GM18502 (cell line): Measurements from ENCODE around the gene SECISBP2.
"Not testable (repeated sequence)": the region's sequence is repeated elsewhere in the genome, so short reads cannot be mapped to it uniquely, and the experiment has no call there.

Experiments used
- ATAC-seq: cut with Tn5 transposase; IDR thresholded peaks from one replicate; pipeline ENCODE4 v1.9.1; 2021; ENCODE audit warnings: mild to moderate bottlenecking; ENCODE audit not compliant: unreplicated experiment, poor library complexity

Gene SECISBP2

GRCh38 chr9:89363311-89363670 is 45.0 kb downstream of the SECISBP2 start:
- no peak for ATAC-seq

DNA sequence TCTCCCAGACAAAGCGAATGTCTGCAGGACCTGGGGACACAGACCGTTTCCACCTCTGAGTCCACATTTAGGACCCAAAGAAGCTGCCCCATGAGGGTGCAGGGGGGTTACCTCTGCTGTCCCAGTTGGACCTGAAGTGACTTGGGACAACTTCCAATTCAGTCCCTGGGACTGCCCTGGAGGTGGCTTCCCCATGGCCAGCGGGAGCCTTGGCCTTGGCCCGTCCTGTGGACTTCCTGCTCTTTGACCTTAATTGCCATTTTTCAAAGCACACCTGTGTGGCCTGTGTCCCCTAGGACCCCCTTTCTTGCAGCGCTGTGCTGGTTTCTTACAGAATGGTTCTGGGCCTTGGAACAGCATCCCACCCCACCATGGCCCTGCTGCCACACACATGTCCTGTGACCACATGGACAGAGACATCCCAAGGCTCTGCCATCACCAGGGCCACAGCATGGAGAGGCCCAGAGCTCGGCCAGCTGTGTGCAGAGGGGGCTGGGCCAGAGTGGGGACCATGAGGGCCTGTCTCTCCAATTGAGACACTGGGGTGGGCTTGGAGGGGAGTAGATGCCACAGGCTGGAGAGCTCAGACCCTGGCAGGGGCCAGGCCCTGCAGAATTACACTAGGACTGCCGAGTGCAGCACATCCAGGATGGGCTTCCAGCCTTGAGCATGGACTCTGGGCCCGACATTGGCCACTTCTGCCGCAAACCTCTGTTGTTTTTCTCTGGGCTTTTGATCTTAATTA is 45.8 kb downstream of the SECISBP2 start:
- ATAC-seq: no peak

- ATAC-seq: no peak
Measured at GRCh38 chr9:89364666-89365531, 46.6 kb downstream of the SECISBP2 start.

DNA sequence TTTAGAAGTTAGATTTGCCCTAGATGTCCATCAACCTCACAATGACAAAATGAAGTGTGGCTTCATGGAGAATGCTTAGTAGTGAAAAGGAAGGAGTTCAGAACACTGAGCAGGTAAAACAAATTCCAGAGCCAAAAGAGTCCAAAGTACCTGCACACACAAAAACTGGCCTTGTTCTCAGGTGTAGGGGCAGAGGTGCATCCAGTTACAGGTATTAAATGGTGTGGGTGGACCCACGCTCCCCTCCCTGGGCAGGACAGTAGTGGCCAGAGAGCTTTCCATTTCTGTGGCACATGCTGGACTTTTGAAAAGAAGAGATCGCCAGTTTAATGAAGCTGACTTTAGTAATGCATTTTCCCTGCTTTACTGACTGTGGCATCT is 47.2 kb downstream of the SECISBP2 start:
- no peak for ATAC-seq

DNA sequence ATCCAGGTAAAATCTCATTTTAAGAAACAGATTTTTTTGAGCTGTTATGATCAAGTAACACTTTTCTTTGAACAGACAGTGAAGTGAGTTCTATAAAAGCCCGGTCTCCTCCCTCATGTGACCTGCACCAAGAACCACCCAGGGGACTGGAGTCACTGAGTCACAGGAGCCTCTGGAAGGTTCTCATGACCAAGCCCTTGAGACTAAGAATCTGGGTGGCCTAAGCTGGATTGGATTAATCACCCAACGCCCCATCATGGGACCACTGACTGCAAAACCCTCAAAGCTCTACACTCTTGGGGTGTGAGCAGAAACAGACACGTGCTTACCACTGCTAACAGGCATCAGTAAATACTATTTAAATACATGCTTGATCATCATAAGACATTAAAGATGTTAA is 48.4 kb downstream of the SECISBP2 start:
- no peak for ATAC-seq

DNA sequence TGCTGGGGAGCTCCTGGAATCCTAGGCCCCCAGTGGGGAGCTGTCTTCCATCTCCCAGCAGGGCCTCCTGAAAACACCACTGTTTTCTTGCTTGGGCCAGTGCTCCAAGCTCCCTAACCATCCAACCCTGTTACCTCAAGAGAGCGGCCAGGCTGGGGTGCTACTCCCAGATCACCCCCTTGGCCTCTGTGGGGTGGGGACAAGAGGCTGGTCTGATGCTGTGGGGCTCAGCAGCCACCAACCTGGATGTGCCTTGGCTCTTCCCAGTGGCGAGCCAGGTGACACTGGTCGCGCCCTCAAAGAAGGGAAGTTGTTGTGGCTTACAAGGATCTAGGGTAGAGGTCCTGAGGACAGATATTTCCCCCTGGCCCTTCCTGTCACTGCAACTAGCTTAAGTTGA is 49.0 kb downstream of the SECISBP2 start:
- no peak for ATAC-seq

GRCh38 chr9:89367726-89368437 is 49.6 kb downstream of the SECISBP2 start:
- ATAC-seq: no peak

DNA sequence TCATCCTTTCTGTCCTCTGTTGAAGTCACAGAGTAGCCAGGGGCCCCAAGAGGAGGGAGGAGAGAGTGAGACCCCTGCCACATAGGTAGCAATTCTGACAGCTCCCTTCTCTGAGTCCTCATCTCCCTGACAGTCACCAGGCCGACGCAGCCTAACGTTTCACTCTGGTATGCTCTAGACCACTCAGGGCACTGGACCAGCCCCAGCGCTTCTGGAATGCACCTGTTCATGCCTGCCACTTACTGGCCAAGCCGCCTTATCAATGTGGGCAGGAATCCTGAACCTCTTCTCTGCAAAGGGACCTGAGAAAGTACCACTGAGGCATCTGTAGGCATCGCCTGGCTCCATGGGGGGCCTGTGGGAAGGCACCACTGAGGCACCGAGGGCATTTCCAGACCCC is 50.2 kb downstream of the SECISBP2 start:
- ATAC-seq: no peak

GRCh38 chr9:89368978-89369377 is 50.7 kb downstream of the SECISBP2 start:
- ATAC-seq: no peak

DNA sequence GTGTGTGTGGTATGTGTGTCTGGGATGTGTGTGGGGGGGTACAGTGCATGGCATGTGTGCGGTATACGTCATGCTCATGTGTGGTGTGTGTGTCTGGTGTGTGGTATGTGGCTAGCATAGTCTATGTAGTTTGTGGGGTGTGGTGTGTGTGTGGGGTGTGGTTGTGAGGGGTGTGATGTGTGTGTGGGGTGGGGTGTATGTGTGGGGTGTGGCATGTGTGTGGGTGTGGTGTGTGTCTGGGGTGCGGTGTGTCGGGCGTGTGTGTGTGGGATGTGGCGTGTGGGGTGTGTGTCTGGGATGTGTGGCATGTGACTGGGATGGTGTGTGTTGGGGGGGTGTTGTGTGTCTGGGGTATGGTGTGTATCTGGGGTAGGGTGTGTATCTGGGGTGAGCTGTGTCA is 52.3 kb downstream of the SECISBP2 start:
- ATAC-seq: no peak

- ATAC-seq: not testable (repeated sequence)
Measured at GRCh38 chr9:89371791-89372190, 53.5 kb downstream of the SECISBP2 start.

DNA sequence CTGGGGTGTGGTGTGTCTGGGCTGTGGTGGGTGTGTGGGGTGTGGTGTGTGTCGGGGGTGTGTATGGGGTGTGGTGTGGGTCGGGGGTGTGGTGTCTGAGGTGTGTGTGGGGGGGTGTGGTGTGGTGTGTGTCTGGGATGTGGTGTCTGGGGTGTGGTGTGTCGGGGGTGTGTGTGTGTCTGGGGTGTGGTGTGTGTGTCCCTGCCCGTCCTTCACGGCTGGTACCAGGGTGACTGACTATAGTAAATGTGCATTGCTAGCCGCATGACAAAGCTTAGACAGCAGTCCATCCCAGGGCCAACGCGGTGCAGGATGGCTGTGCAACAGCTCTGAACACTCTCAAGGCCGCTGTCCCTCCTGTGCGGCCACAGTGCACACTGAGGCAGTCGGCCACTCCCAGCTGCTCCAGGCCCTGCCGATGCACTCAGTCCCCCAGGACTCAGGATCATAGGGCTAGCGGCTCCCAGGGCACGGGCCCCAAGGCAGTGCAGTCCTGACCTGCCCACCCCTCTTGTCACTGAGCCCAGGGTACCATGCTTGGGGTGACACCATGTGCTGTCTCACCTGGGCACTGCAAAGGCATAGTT is 54.0 kb downstream of the SECISBP2 start:
- no peak for ATAC-seq

DNA sequence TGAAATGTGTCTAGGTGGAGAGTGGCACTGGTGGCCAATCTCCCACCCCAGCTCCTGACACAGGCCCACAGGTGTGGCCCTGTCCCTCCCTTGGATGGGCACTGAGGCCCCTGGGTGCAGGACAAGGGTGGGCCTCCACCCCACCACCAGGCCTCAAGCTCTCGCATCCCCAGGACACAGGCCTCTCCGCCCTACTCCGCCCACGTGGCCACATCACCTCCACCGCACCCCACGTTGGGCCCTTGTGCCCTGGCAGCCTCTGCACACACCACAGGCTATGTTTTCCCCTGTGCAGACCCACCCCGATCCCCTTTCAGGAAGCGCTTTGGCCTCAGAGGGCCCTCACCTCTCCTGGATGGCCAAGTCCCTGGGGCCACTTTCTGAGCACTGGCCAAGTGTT is 54.7 kb downstream of the SECISBP2 start:
- ATAC-seq: no peak

DNA sequence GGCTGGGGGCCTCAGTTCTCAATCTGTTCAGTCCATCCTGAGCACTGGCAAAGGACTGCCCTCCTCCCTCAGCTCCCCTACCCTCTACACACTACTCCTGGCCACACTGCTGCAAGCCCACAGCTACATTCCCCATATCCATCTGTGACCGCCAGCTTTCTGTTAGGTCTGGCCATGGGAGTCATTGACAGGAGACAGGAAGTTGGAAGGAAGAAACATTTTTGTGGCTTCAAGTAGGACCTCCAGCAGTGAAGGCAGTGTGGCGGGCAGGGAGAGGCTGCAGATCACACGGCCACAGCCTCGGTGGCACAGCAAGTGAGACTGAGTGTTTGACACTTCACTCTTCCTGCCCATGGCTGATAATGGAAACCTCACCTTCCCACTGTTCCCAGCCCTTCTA is 55.9 kb downstream of the SECISBP2 start:
- ATAC-seq: no peak

- peak; percentile 80 for ATAC-seq
Measured at GRCh38 chr9:89375191-89375760, 57.0 kb downstream of the SECISBP2 start.

GRCh38 chr9:89376286-89376685 is 58.0 kb downstream of the SECISBP2 start:
- no peak for ATAC-seq

- ATAC-seq: no peak
Measured at GRCh38 chr9:89376741-89377351, 58.5 kb downstream of the SECISBP2 start.

DNA sequence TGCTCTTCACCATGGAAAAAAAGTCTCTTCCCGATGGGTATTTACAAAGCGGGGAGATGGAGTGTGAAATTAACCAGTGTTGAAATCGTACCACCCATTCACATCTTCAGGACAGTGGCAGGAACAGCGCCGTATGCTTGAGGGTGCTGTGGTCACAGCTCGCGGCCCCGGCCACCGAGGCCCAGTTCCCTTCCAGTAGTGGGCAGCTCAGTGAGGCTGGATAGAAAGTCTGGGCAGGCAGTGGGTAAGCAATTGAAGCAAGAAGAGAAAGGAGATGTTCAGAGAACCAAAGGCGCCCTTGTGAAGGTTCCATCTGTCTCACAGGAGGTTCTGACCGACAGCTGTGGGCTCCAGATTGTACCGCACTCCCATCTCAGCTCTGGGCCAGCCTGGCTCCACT is 59.1 kb downstream of the SECISBP2 start:
- no peak for ATAC-seq

- no peak for ATAC-seq
Measured at GRCh38 chr9:89378541-89378940, 60.2 kb downstream of the SECISBP2 start.

GRCh38 chr9:89379031-89379430 is 60.7 kb downstream of the SECISBP2 start:
- no peak for ATAC-seq
